Ovary (tissue), 3 donors: ENCODE data around the gene CEACAM4.

Source experiments
- EP300 ChIP-seq: sonication (generic); formaldehyde crosslinking; IDR thresholded peaks from one replicate; pipeline ENCODE4 v1.6.1; 2017; ENCODE audit warnings: antibody characterized with exemption
- POLR2A ChIP-seq: fragments of 450-650 bp; IDR thresholded peaks from one replicate; pipeline ENCODE4 v1.6.1; 2017; ENCODE audit warnings: antibody characterized with exemption, mild to moderate bottlenecking, moderate library complexity
- TF ChIP-seq, protein P1 (sequence below), 3 donors: fragments of 450-650 bp in 2 of 3; fragments of 200-600 bp in 1 of 3; IDR thresholded peaks; one replicate each; pipeline versions ENCODE4 v1.5.1 to v1.8.0; 2016 to 2022; ENCODE audit warnings: antibody characterized with exemption in 3 of 3, mild to moderate bottlenecking in 1 of 3
- donor health status: DM: no; HTN: no; CAD: no.

DNA sequence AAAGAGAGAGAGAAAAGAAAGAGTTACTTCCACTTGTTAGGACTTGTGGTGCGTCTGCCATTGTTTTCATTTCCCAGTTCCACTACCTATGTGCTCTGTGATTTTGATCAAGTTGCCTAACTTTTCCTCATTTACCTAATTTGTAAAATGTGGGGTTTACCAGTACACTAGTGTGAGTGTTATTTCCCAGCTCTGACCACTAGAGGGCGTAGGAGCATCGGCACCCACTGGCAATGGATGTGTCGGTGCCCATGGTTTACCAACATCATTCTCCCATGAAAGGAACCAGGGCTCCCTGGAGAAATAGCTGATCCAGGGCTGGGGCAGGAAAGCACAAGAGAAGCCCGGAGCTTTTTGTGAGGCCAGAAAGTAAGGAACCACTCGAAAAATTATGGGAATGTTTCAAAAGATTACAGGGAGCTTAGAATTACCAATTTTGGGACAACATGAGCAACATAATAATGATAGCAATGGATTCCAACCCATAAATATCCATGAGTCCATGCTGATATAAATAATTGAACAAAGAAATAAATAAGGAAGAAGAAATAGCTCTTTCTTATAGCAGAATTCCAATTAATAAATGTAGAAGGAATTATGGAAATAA, 15.1 kb upstream of the CEACAM4 start:
- TF ChIP-seq POLR2A (no peak), EP300 (no peak)
- TF ChIP-seq, protein P1, sequence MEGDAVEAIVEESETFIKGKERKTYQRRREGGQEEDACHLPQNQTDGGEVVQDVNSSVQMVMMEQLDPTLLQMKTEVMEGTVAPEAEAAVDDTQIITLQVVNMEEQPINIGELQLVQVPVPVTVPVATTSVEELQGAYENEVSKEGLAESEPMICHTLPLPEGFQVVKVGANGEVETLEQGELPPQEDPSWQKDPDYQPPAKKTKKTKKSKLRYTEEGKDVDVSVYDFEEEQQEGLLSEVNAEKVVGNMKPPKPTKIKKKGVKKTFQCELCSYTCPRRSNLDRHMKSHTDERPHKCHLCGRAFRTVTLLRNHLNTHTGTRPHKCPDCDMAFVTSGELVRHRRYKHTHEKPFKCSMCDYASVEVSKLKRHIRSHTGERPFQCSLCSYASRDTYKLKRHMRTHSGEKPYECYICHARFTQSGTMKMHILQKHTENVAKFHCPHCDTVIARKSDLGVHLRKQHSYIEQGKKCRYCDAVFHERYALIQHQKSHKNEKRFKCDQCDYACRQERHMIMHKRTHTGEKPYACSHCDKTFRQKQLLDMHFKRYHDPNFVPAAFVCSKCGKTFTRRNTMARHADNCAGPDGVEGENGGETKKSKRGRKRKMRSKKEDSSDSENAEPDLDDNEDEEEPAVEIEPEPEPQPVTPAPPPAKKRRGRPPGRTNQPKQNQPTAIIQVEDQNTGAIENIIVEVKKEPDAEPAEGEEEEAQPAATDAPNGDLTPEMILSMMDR (IDR thresholded peaks at IDR 0.05), result no peak
